Mammary epithelial cell (primary cell): ENCODE results near the gene MIEN1.

Experiments
- EZH2 ChIP-seq: IDR thresholded peaks from 2 replicates; pipeline ENCODE4 v1.6.1; 2012; ENCODE audit warnings: low read length, inconsistent platforms, borderline replicate concordance
- TF ChIP-seq, protein P1 (sequence below), 2 donors: IDR thresholded peaks in 1 of 2; conservative IDR thresholded peaks in 1 of 2; 2 replicates each; pipeline ENCODE4 v1.5.1; 2011 to 2012; ENCODE audit warnings: inconsistent platforms in 2 of 2, low read length in 2 of 2, mild to moderate bottlenecking in 2 of 2, control low read depth in 1 of 2, low read depth in 1 of 2; ENCODE audit not compliant: insufficient read depth in 1 of 2; ENCODE audit errors: extremely low read depth in 1 of 2

DNA sequence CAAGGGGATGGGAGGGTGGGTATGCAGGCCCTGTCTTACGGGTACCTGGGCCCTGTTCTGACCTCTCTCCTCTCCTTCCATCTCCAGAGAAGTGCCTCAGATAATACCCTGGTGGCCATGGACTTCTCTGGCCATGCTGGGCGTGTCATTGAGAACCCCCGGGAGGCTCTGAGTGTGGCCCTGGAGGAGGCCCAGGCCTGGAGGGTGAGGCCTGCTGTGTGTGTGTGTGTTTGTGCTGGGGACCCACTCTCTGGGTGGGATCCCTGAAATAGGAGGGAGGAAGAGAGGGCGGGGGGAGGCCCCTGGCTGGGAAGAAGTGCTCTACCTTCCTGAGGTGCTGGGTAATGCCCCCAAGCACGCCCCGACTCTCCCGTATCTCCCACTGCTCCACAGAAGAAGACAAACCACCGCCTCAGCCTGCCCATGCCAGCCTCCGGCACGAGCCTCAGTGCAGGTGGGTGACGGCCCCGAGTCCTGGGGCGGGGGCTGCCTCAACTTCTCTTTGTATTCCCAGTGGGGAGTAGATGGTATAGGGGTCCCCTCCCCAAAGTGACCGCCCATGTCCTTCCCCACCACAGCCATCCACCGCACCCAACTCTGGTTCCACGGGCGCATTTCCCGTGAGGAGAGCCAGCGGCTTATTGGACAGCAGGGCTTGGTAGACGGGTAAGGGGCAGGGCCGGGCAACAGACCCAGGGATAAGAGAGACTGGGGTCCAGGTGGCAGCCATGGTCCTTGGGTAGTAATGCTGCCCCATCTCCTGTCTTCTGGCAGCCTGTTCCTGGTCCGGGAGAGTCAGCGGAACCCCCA, 15.2 kb upstream of the MIEN1 start:
- TF ChIP-seq, protein P1, sequence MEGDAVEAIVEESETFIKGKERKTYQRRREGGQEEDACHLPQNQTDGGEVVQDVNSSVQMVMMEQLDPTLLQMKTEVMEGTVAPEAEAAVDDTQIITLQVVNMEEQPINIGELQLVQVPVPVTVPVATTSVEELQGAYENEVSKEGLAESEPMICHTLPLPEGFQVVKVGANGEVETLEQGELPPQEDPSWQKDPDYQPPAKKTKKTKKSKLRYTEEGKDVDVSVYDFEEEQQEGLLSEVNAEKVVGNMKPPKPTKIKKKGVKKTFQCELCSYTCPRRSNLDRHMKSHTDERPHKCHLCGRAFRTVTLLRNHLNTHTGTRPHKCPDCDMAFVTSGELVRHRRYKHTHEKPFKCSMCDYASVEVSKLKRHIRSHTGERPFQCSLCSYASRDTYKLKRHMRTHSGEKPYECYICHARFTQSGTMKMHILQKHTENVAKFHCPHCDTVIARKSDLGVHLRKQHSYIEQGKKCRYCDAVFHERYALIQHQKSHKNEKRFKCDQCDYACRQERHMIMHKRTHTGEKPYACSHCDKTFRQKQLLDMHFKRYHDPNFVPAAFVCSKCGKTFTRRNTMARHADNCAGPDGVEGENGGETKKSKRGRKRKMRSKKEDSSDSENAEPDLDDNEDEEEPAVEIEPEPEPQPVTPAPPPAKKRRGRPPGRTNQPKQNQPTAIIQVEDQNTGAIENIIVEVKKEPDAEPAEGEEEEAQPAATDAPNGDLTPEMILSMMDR (conservative IDR thresholded peaks at IDR 0.05 in 1 of 2, IDR thresholded peaks at IDR 0.05 in 1 of 2; ENCODE audit: extremely low read depth in 1 of 2, insufficient read depth in 1 of 2, low read depth in 1 of 2, low read length in 2 of 2) = no peak
- no peak for TF ChIP-seq EZH2
